Gastrocnemius medialis (tissue), 4 donors: ENCODE data around the gene SYTL1. TPM values are rescaled to one million over a fixed set of nuclear protein-coding genes. Genes with fewer than 3 reads are reported as not detected.

Experiments used
- ATAC-seq, 2 donors: fragments of 150-250 bp; one replicate each; pipeline ENCODE4 v1.9.1; 2016
- DNase-seq, 2 donors: peaks; one replicate each; pipeline ENCODE4 v3.0.0-alpha.2; 2019
- H3K27ac ChIP-seq, 4 donors: fragments of 200-600 bp; sonication (generic); 1 replicate in 1 of 4; 2 replicates in 3 of 4; pipeline ENCODE4 v1.5.1; 2016 to 2018; ENCODE audit warnings: mild to moderate bottlenecking in 2 of 4, moderate library complexity in 1 of 4
- H3K27me3 ChIP-seq, 3 donors: fragments of 200-600 bp; sonication (generic) in 2 of 3; 1 replicate in 1 of 3; 2 replicates in 2 of 3; pipeline versions ENCODE4 v1.5.1 to v1.6.0; 2016 to 2019; ENCODE audit warnings: mild to moderate bottlenecking in 1 of 3, moderate library complexity in 1 of 3
- H3K36me3 ChIP-seq, 2 donors: fragments of 200-600 bp; sonication (generic) in 1 of 2; one replicate each; pipeline ENCODE4 v1.5.1; 2017 to 2018
- H3K4me1 ChIP-seq, 2 donors: fragments of 200-600 bp; sonication (generic) in 1 of 2; one replicate each; pipeline ENCODE4 v1.5.1; 2016 to 2017; ENCODE audit warnings: mild to moderate bottlenecking in 2 of 2
- H3K4me3 ChIP-seq, 4 donors: fragments of 200-600 bp; sonication (generic) in 3 of 4; 1 replicate in 1 of 4; 2 replicates in 3 of 4; pipeline ENCODE4 v1.5.1; 2016 to 2019; ENCODE audit warnings: mild to moderate bottlenecking in 2 of 4
- H3K9me3 ChIP-seq, 3 donors: fragments of 200-600 bp; sonication (generic) in 2 of 3; 1 replicate in 1 of 3; 2 replicates in 2 of 3; pipeline ENCODE4 v1.5.1; 2016 to 2019
- POLR2A ChIP-seq, 2 donors: fragments of 450-650 bp; IDR thresholded peaks; one replicate each; pipeline ENCODE4 v1.6.1; 2017; ENCODE audit warnings: antibody characterized with exemption in 2 of 2, mild to moderate bottlenecking in 2 of 2, moderate library complexity in 2 of 2
- in situ Hi-C, 4 donors: fragments of 200-750 bp; cut with MboI; loops; one replicate each; pipeline versions ENCODE4 v1.15.0 to v1.8.0; 2017; ENCODE audit warnings: low sequenced_read_pairs in 4 of 4
- intact Hi-C: fragments of 100-400 bp; cut with DNase I; formaldehyde crosslinking; loops from one replicate; pipeline ENCODE4 v1.15.1; 2023; ENCODE audit warnings: low total_unique reads
- total RNA-seq, 4 donors: library from RNA; depleted of rRNA; stranded (reverse); fragments of >200 nt; gene quantifications; one replicate each; pipeline versions ENCODE4 v1.1.0 to v1.2.3, GENCODE V29; 2016
- TF ChIP-seq, protein P1 (sequence below), 5 experiments: fragments of 450-650 bp in 3 of 5; fragments of 200-600 bp in 2 of 5; sonication (generic) in 2 of 5; IDR thresholded peaks in 4 of 5; conservative IDR thresholded peaks in 1 of 5; 1 replicate in 4 of 5; 2 replicates in 1 of 5; pipeline ENCODE4 v1.5.1; 2016 to 2019; ENCODE audit warnings: antibody characterized with exemption in 5 of 5, mild to moderate bottlenecking in 3 of 5, moderate library complexity in 3 of 5

The SYTL1 gene
- total RNA-seq, 4 donors from 2014 or later, result 0.66 TPM; not detected in 3

DNA sequence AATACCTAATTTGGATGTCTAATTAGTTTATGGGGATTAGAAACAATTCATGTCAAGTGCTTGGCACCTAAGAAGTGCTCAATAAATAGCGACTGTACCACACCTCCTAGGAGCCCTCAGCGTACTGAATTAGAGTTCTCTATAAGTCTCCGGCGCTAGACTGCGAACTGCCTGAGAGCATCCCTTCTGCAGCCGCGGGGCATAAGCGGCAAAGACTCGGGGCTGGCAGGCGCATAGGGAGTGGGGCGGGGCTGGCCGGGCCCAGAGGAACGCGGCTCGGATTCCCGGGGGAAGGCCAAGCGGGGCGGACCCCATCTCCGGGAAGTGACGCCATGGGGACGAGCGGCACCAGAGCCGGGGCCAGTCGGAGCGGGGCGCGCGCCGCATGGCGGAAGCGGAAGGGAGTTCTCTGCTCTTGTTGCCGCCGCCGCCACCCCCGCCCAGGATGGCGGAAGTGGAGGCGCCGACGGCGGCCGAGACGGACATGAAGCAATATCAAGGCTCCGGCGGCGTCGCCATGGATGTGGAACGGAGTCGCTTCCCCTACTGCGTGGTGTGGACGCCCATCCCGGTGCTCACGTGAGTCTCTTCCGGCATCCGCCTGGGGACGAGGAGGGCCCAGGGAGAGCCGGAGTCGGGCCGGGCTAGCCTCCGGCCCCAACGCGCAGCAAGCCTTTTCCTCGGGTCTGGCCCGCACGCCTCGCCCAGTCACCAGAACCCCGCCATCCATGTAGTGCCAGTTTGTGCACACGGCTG lies 19.8 kb upstream of the SYTL1 start, which contains the start of gene TMEM222:
Gene TMEM222 (plus strand): TSS at position 351 of the 756 bp plus-strand sequence. CDS start 35 bp downstream, at position 386.
- in situ Hi-C loops, result no loop called here

DNA sequence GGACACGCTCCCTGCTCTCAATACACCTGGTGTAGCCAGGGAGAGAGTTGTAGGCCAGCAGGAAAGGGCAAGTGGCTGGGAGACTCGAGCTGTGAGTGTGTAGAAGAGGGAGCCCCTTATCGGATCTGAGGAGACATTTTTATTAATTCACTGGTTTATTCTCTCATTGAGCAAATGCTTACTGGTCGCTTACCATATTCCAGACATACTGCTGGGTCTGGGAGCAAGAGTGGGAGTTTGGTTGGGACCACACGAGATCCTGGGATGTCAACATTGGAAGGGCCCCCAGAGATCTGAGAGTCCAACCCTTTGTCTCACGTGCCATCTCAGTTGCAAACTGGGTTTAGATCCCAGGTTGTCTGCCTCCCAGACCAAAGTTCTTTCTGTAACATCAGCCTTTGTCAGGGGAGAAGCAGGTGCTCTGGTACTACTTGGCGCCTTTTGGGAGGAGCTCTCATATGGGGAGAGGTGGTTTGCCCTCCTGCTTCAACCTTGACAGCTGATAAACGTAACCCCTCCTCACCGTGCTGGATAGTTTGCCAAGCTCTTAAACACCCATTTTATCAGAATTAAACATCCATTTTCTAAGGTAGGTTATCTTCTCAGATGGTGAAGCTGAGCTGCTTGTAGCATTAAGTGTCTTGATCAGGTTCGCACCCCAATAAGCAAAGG lies 19.1 kb upstream of the SYTL1 start:
- ATAC-seq (no peak), DNase-seq (no peak)
- Histone ChIP-seq H3K27ac (peak overlapping the region; percentile 90 to 95 (median 92)), H3K9me3 (no peaks in the 10 kb centered on the region), H3K36me3 (peaks cover 0 to 9% of the 10 kb centered on the region in 2 donors), H3K4me1 (peaks cover 27 to 37% of the 10 kb centered on the region in 2 donors), H3K4me3 (peak overlapping the region; percentile 85 to 100 (median 87)), H3K27me3 (peaks cover 15% of the 10 kb centered on the region in 3 donors)
- TF ChIP-seq, protein P1, sequence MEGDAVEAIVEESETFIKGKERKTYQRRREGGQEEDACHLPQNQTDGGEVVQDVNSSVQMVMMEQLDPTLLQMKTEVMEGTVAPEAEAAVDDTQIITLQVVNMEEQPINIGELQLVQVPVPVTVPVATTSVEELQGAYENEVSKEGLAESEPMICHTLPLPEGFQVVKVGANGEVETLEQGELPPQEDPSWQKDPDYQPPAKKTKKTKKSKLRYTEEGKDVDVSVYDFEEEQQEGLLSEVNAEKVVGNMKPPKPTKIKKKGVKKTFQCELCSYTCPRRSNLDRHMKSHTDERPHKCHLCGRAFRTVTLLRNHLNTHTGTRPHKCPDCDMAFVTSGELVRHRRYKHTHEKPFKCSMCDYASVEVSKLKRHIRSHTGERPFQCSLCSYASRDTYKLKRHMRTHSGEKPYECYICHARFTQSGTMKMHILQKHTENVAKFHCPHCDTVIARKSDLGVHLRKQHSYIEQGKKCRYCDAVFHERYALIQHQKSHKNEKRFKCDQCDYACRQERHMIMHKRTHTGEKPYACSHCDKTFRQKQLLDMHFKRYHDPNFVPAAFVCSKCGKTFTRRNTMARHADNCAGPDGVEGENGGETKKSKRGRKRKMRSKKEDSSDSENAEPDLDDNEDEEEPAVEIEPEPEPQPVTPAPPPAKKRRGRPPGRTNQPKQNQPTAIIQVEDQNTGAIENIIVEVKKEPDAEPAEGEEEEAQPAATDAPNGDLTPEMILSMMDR (IDR thresholded peaks at IDR 0.05 in 4 of 5, conservative IDR thresholded peaks at IDR 0.05 in 1 of 5), result no peak
- no peak for TF ChIP-seq POLR2A (IDR thresholded peaks at IDR 0.05)
- in situ Hi-C loops (no loop called here), intact Hi-C loops (loop anchor here (2.0 to 10.0 kb wide), 3 partner anchors 42 to 405 kb away; partner anchors contain the start of genes AHDC1 and FAM76A)

More for the DNA sequence above, 19.8 kb upstream of the SYTL1 start, which contains the start of gene TMEM222:
- peak; percentile 54 to 62 for TF ChIP-seq POLR2A (IDR thresholded peaks at IDR 0.05)
- TF ChIP-seq, protein P1 (IDR thresholded peaks at IDR 0.05 in 4 of 5, conservative IDR thresholded peaks at IDR 0.05 in 1 of 5), result peak in 4 of 5 experiments; percentile 36 to 42 (median 38)
- ATAC-seq (peak; percentile 97), DNase-seq (peak; percentile 95 to 96)
- H3K27me3 ChIP-seq, result peaks cover 17 to 19% (median 18%) of the 10 kb centered on the region in 3 donors
- H3K36me3 ChIP-seq, result peaks cover 0 to 9% of the 10 kb centered on the region in 2 donors
- peaks cover 21 to 35% of the 10 kb centered on the region in 2 donors for H3K4me1 ChIP-seq
- intact Hi-C loops, result loop anchor here (2.0 to 10.0 kb wide), 3 partner anchors 43 to 405 kb away; partner anchors contain the start of genes AHDC1 and FAM76A
- H3K9me3 ChIP-seq, result no peaks in the 10 kb centered on the region
- peak within 1 kb of the TSS; percentile 90 to 95 (median 92) for H3K27ac ChIP-seq
- H3K4me3 ChIP-seq, result peak within 1 kb of the TSS; percentile 85 to 100 (median 87)

- H3K27me3 ChIP-seq, result no peaks in the 10 kb centered on the region
- no peak for TF ChIP-seq POLR2A (IDR thresholded peaks at IDR 0.05)
- TF ChIP-seq, protein P1 (IDR thresholded peaks at IDR 0.05 in 4 of 5, conservative IDR thresholded peaks at IDR 0.05 in 1 of 5), result no peak
- no peak overlapping the region for H3K4me3 ChIP-seq
- ATAC-seq, result no peak
- intact Hi-C loops (loop anchor here (10.0 kb wide), 1 partner anchor 280 kb away; the partner anchor contains the start of gene AHDC1), in situ Hi-C loops (no loop called here)
- no peaks in the 10 kb centered on the region for H3K9me3 ChIP-seq
- no peak for DNase-seq
- peaks cover 40 to 43% of the 10 kb centered on the region in 2 donors for H3K4me1 ChIP-seq
- no peak overlapping the region for H3K27ac ChIP-seq
- peaks cover 0 to 9% of the 10 kb centered on the region in 2 donors for H3K36me3 ChIP-seq
These were observed 16.5 kb upstream of the SYTL1 start for GRCh38 chr1:27325286-27325685.

DNA sequence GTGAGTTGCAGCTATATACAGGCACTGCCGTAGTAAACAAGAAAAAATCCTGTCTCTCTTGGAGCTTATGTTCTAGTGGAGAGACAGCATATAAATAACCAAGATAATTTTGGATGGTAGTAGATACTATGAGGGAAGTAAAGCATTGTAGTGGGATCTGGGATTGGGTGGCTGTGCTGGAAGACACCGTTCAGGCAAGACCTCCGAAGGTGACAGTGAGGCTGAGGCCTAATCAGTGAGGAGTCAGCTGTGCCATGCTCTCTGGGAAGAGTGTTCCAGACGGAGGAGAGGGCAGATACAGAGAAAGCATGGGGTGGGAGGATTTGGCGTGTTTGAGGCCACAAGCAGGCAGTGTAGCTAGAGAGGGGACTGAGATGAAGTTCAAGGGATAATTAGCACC lies 13.9 kb upstream of the SYTL1 start:
- H3K4me1 ChIP-seq, result peaks cover 33 to 37% of the 10 kb centered on the region in 2 donors
- H3K27ac ChIP-seq, result no peak overlapping the region
- H3K36me3 ChIP-seq, result peaks cover 0 to 21% of the 10 kb centered on the region in 2 donors
- DNase-seq (no peak), ATAC-seq (no peak)
- no peaks in the 10 kb centered on the region for H3K9me3 ChIP-seq
- no peak for TF ChIP-seq POLR2A (IDR thresholded peaks at IDR 0.05)
- TF ChIP-seq, protein P1 (IDR thresholded peaks at IDR 0.05 in 4 of 5, conservative IDR thresholded peaks at IDR 0.05 in 1 of 5), result no peak
- in situ Hi-C loops (no loop called here), intact Hi-C loops (loop anchor here (10.0 kb wide), 1 partner anchor 277 kb away; the partner anchor contains the start of gene AHDC1)
- no peak overlapping the region for H3K4me3 ChIP-seq
- H3K27me3 ChIP-seq, result no peaks in the 10 kb centered on the region
